NAMALWA (cell line): Measurements from ENCODE around the gene SCMH1.
"Not testable (repeated sequence)": the region's sequence is repeated elsewhere in the genome, so short reads cannot be mapped to it uniquely, and the experiment has no call there.

Experiments
- DNase-seq: peaks from one replicate; pipeline ENCODE4 v3.0.0-alpha.2; 2015; ENCODE audit warnings: low spot score

The SCMH1 gene

GRCh38 chr1:41152622-41153044 lies 89.5 kb downstream of the SCMH1 start:
- DNase-seq: no peak

GRCh38 chr1:41151846-41152245 lies 90.3 kb downstream of the SCMH1 start:
- DNase-seq: no peak

DNA sequence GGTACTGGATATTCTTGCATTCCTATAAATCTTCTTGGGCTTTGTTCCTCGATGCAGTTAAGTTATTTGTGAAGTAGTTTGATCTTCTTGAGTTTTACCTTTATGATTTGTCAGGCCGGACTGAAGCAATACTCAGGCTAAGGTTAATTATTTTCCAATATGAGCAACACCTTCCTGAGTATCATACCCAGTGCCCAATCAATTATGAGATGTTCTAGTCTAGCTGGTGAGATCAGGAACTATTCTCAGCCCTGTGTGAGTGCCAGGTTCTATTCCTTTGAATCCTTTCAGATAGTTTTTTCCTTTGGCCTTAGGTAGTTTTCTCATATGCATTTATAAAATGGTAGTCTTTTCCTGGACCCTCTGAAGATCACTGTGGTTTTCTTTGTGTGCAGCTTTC lies 92.5 kb downstream of the SCMH1 start:
- DNase-seq: no peak

DNA sequence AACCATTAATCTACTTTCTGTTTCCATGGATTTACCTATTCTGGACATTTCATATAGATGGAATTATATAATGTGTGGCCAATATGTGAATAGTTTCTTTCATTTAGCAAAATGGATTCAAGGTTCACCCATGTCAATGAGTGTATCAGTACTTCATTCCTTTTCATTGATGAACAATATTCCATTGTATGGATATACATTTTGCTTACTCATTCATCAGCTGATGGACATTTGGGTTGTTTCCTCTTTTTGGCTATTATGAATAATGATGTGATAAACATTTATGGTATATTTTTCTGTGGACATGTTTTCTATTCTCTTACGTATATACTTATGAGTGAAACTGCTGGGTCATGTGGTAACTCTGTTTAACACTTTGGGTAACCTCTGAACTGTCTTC lies 97.8 kb downstream of the SCMH1 start:
- DNase-seq: no peak

GRCh38 chr1:41138549-41138948 lies 103.6 kb downstream of the SCMH1 start:
- DNase-seq: no peak

DNA sequence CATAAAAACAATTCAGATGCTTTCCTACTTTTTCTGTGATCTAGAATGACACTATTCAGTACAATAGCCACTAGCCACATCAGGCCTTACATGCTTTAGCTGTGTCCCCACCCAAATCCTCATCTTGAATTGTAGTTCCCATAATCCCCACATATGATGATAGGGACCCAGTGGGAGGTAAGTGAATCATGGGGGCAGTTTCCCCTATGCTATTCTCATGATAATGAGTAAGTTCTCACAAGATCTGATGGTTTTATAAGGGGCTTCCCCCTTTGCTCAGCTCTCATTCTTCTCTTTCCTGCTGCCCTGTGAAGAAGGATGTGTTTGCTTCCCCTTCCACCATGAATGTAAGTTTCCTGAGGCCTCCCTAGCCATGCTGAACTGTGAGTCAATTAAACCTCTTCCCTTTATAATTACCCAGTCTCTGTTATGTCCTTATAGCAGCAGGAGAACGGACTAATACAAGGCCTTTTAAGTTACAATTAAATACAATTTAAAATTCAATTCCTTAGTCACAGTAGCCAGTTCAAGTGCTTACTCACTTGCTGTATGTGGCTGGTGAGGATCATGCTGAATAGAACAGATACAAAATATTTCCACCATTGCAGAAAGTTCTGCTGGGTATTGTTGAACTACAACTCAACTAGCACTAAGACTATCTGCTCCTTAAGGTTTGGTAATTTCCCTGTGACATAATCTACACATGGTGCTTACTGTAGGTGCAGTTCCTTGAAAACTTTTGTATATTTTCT lies 106.7 kb downstream of the SCMH1 start:
- DNase-seq: no peak

DNA sequence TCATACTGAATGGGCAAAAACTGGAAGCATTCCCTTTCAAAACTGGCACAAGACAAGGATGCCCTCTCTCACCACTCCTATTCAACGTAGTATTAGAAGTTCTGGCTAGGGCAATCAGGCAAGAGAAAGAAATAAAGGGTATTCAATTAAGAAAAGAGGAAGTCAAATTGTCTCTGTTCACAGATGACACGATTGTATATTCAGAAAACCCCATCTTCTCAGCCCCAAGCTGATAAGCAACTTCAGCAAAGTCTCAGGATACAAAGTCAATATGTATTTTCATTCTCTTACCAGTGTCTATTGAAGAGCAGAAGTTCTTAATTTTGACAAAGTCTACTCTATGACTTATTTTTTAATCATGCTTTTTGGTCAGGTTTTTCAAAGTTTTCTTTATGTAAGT lies 107.8 kb downstream of the SCMH1 start:
- not testable (repeated sequence) for DNase-seq

DNA sequence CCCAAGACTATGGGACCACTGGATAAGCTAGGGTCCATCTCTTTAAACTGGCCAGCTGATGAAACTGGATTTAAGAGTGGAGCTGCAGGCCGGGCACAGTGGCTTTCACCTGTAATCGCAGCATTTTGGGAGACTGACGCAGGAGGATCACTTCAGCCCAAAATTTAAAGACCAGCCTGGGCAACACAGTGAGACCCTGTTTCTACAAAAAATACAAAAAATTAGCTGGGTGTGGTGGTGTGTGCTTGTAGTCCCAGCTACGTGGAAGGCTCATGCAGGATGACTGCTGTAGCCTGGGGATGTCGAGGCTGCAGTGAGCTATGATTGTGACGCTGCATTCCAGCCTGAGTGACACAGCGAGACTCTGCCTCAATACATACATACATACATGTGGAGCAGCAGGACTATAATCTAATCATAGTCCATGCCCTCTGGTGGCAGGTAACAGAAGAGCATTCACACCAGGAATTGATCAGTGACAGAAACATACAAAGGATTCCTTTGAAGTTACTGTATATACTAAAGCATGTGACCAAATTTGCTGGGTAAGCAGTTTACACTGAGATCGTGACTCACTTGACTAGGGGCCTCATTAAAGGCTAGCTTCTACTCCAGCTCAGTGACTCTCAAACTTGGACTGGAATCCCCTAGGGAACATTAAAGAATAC lies 119.1 kb downstream of the SCMH1 start:
- DNase-seq: peak; percentile 55

GRCh38 chr1:41122148-41122547 lies 120.0 kb downstream of the SCMH1 start:
- no peak for DNase-seq

GRCh38 chr1:41118645-41119044 lies 123.5 kb downstream of the SCMH1 start:
- no peak for DNase-seq

DNA sequence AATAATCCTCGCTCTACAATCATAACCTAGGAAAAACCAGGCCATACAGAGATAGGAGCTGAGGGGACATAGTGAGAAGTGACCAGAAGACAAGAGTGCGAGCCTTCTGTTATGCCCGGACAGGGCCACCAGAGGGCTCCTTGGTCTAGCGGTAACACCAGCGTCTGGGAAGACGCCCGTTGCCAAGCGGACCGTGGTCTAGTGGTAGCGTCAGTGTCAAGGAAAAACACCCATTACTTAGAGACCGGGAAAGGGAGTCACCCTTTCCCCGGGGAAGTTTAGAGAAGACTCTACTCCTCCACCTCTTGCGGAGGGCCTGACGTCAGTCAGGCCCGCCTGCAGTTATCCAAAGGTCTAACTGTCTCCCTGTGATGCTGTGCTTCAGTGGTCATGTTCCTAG lies 124.9 kb downstream of the SCMH1 start:
- not testable (repeated sequence) for DNase-seq

GRCh38 chr1:41110736-41111135 lies 131.4 kb downstream of the SCMH1 start:
- DNase-seq: no peak

- no peak for DNase-seq
Observed at GRCh38 chr1:41110286-41110685, 131.8 kb downstream of the SCMH1 start.

- no peak for DNase-seq
Observed at GRCh38 chr1:41109310-41110197, 132.6 kb downstream of the SCMH1 start.

DNA sequence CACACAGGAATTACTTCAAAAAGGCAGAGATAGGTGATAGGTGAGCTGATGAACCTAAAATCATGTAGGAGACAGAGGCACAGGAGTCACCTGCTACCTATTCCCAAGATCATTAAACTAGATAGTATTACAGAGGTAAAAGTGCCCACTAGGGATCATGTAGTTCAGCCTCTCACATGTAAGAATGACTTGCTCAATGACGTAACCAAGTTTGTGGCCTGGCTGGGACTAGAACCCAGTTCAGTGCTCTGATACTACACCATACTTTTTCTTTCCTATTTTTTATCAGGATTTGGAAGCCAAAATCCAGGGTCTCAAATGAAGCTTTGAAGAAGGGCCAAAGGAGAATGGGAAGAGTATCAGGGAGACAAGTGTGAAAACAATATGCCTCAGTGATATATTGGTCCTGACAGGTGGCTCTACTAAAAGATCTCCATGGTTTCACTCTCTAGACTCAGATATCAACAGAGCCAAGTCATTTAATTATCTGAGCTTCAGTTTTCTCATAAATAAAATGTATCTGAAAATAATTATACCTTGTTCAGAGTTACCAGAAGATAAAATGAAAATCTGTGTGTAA lies 133.3 kb downstream of the SCMH1 start:
- no peak for DNase-seq

- DNase-seq: no peak
Observed at GRCh38 chr1:41103766-41104165, 138.3 kb downstream of the SCMH1 start.

- no peak for DNase-seq
Observed at GRCh38 chr1:41102653-41103052, 139.5 kb downstream of the SCMH1 start.

DNA sequence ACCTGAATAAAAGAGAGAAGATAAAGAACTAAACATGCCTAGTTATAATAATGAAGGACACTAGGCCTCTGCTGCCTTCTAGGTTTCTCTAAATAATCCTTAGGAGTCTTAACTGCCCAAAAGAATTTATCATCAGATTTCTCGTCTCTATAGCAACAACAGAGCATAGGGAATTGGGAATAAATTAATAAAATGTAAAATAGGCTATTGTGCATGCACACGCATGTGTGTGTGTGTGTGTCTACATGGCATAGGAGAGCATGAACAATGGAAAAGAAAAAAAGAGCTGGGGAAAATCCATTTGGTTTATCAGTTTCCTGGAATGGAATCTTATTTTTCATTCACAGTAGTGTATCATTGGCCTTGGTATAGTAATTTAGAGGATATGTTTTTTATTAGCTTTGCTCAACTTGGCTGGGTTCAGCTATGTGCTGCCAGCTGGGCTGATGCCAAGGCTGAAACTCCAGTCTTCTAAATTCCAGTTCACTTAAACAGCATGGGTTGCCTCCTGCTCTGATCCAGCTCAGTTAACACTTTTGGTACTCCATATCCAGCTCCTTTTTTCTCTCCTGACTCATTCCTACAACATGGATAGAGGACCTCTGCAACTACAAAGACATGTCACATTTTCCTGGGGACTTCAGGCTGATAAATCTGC lies 140.0 kb downstream of the SCMH1 start:
- no peak for DNase-seq

DNA sequence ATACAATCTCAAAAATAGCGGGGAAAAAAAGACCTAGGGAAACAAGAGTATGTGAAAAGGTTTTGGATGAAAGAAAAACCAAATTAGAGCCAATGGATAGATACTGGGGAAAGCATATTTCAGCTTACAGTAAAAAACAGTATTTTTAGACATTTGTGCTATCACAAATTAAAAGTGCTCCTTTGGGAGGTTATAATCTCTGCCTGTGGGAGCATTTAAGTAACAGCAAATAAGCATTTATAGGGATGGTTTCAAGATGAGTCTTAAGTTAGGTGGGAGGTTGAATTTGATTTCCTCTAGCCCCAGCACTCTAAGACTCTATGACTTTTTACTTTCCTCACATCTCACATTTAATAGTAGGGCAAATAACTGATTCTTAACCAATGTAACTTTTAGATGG lies 141.0 kb downstream of the SCMH1 start:
- no peak for DNase-seq

DNA sequence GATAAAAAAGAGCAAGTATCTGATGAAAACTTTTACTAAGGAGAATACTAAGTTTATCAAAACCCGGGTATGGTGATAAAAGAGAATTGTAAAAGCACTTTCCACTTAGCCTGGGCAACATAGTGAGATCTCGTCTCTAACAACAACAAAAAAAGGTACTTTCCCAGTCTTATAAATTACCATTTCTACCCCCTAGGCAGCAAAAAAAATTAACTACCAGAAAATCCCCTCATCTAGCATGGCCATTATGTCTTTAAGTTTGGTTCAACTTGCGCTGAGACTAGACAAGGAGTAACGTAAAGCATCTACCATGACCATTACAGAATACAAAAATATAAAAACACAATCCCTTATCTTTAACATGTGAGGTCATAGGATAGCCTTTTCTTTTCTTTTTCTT lies 141.9 kb downstream of the SCMH1 start:
- no peak for DNase-seq

DNA sequence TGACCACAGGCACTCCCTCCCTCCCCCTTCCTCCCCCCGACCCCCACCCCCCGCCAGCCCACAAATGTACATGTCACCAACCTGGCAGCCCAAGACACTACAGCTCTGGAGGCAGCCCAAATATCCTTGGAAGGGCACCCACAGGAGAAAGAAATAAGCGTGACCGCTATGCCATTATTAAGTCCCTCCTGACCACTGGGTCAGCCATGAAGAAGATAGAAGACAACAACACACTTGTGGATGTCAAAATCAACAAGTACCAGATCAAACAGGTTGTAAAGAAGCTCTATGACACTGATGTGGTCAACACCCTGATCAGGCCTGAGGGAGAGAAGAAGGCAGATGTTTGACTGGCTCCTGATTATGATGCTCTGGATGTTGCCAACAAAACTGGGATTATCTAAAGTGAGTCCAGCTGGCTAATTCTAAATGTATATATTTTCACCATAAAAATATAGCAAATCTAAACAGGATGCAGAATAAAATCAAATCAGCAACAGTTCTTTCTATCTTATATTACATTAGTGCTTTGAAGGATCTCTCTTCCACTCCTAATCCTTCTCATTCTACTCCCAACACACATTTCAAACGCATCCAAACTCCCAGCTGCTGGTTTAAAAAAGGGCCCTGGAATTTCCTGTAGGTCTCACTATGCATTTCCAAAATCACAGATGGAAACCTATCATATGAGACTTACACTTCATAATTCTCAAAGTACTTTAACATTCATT lies 143.2 kb downstream of the SCMH1 start:
- DNase-seq: no peak
